GM23338 (cell line): Measurements from ENCODE around the gene GTF3C1.

Experiments
- CREB1 ChIP-seq: fragments of 250-450 bp; sonication (Bioruptor Pico); IDR thresholded peaks from 2 replicates; pipeline ENCODE4 v1.5.0; 2020; ENCODE audit warnings: low read depth, mild to moderate bottlenecking, moderate library complexity
- EZH2 ChIP-seq: fragments of 200-600 bp; sonication (generic); IDR thresholded peaks from one replicate; pipeline ENCODE4 v1.8.0; 2017; ENCODE audit warnings: antibody characterized with exemption, mild to moderate bottlenecking, low read depth; ENCODE audit not compliant: unreplicated experiment
- POLR2AphosphoS5 ChIP-seq: IDR thresholded peaks from 2 replicates; pipeline ENCODE4 v1.6.1; 2016; ENCODE audit warnings: antibody characterized with exemption, low read depth
- TF ChIP-seq, protein P1 (sequence below), 2 experiments: fragments of 200-600 bp in 1 of 2; sonication (generic) in 1 of 2; conservative IDR thresholded peaks; 2 replicates each; pipeline versions ENCODE4 v1.5.1 to v1.6.1; 2016 to 2017; ENCODE audit warnings: antibody characterized with exemption in 2 of 2, low read depth in 2 of 2, mild to moderate bottlenecking in 2 of 2, moderate library complexity in 1 of 2
- TF ChIP-seq, protein P2 (sequence below): IDR thresholded peaks from one replicate; pipeline ENCODE4 v1.6.1; 2018; ENCODE audit warnings: antibody characterized with exemption; ENCODE audit not compliant: unreplicated experiment
- TF ChIP-seq, protein P3 (sequence below): IDR thresholded peaks from 2 replicates; pipeline ENCODE4 v1.6.1; 2016; ENCODE audit warnings: antibody characterized with exemption

DNA sequence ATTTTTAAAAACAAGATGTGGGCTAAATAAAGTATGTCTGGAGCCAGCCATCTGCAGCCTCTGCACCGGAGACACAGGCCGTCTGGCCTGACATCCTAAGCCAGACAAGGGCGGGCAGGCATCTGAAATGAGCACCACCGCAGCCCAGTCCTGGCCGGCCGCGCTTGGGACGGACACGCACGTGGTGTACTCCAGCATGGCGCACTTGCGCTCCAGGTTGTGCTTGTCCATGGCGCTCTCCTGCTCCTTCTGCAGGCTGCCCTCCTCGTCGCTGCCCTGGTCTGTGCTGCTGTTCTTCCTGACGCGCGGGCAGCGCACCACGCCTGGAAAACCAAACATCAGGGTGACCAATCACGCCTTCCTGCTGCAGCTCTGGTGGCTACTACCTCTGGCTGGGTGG, 60.3 kb downstream of the GTF3C1 start:
- TF ChIP-seq, protein P1, sequence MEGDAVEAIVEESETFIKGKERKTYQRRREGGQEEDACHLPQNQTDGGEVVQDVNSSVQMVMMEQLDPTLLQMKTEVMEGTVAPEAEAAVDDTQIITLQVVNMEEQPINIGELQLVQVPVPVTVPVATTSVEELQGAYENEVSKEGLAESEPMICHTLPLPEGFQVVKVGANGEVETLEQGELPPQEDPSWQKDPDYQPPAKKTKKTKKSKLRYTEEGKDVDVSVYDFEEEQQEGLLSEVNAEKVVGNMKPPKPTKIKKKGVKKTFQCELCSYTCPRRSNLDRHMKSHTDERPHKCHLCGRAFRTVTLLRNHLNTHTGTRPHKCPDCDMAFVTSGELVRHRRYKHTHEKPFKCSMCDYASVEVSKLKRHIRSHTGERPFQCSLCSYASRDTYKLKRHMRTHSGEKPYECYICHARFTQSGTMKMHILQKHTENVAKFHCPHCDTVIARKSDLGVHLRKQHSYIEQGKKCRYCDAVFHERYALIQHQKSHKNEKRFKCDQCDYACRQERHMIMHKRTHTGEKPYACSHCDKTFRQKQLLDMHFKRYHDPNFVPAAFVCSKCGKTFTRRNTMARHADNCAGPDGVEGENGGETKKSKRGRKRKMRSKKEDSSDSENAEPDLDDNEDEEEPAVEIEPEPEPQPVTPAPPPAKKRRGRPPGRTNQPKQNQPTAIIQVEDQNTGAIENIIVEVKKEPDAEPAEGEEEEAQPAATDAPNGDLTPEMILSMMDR (conservative IDR thresholded peaks at IDR 0.05; ENCODE audit: low read depth in 2 of 2): no peak
- TF ChIP-seq POLR2AphosphoS5 (no peak), CREB1 (CRISPR knock-in tag) (no peak), EZH2 (no peak)
- TF ChIP-seq, protein P2, sequence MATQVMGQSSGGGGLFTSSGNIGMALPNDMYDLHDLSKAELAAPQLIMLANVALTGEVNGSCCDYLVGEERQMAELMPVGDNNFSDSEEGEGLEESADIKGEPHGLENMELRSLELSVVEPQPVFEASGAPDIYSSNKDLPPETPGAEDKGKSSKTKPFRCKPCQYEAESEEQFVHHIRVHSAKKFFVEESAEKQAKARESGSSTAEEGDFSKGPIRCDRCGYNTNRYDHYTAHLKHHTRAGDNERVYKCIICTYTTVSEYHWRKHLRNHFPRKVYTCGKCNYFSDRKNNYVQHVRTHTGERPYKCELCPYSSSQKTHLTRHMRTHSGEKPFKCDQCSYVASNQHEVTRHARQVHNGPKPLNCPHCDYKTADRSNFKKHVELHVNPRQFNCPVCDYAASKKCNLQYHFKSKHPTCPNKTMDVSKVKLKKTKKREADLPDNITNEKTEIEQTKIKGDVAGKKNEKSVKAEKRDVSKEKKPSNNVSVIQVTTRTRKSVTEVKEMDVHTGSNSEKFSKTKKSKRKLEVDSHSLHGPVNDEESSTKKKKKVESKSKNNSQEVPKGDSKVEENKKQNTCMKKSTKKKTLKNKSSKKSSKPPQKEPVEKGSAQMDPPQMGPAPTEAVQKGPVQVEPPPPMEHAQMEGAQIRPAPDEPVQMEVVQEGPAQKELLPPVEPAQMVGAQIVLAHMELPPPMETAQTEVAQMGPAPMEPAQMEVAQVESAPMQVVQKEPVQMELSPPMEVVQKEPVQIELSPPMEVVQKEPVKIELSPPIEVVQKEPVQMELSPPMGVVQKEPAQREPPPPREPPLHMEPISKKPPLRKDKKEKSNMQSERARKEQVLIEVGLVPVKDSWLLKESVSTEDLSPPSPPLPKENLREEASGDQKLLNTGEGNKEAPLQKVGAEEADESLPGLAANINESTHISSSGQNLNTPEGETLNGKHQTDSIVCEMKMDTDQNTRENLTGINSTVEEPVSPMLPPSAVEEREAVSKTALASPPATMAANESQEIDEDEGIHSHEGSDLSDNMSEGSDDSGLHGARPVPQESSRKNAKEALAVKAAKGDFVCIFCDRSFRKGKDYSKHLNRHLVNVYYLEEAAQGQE: no peak
- TF ChIP-seq, protein P3, sequence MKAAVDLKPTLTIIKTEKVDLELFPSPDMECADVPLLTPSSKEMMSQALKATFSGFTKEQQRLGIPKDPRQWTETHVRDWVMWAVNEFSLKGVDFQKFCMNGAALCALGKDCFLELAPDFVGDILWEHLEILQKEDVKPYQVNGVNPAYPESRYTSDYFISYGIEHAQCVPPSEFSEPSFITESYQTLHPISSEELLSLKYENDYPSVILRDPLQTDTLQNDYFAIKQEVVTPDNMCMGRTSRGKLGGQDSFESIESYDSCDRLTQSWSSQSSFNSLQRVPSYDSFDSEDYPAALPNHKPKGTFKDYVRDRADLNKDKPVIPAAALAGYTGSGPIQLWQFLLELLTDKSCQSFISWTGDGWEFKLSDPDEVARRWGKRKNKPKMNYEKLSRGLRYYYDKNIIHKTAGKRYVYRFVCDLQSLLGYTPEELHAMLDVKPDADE: no peak
